Neural progenitor cell (in vitro differentiated cells): ENCODE results near the gene CCDC74A.
"Not testable (repeated sequence)": the region's sequence is repeated elsewhere in the genome, so short reads cannot be mapped to it uniquely, and the experiment has no call there.

Experiments
- EZH2phosphoT487 ChIP-seq: fragments of 200-600 bp; sonication (generic); IDR thresholded peaks from 2 replicates; pipeline ENCODE4 v1.6.1; 2017; ENCODE audit warnings: antibody characterized with exemption
- TF ChIP-seq, protein P1 (sequence below): fragments of 200-600 bp; sonication (generic); IDR thresholded peaks from 2 replicates; pipeline ENCODE4 v1.5.1; 2017; ENCODE audit warnings: antibody characterized with exemption, mild to moderate bottlenecking

- TF ChIP-seq, protein P1, sequence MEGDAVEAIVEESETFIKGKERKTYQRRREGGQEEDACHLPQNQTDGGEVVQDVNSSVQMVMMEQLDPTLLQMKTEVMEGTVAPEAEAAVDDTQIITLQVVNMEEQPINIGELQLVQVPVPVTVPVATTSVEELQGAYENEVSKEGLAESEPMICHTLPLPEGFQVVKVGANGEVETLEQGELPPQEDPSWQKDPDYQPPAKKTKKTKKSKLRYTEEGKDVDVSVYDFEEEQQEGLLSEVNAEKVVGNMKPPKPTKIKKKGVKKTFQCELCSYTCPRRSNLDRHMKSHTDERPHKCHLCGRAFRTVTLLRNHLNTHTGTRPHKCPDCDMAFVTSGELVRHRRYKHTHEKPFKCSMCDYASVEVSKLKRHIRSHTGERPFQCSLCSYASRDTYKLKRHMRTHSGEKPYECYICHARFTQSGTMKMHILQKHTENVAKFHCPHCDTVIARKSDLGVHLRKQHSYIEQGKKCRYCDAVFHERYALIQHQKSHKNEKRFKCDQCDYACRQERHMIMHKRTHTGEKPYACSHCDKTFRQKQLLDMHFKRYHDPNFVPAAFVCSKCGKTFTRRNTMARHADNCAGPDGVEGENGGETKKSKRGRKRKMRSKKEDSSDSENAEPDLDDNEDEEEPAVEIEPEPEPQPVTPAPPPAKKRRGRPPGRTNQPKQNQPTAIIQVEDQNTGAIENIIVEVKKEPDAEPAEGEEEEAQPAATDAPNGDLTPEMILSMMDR, result not testable (repeated sequence)
- not testable (repeated sequence) for TF ChIP-seq EZH2phosphoT487
These were observed 7.7 kb upstream of the CCDC74A start for GRCh38 chr2:131519871-131520470.
